Neural cell (in vitro differentiated cells): ENCODE measurements around the gene SMPD3.

Source experiments
- CTCF ChIP-seq: fragments of 450-650 bp; IDR thresholded peaks from 2 replicates; pipeline ENCODE4 v1.5.1; 2014; ENCODE audit warnings: antibody characterized with exemption, mild to moderate bottlenecking, moderate library complexity; ENCODE audit not compliant: poor library complexity, severe bottlenecking
- EZH2 ChIP-seq: fragments of 200-600, 300-800 bp; shearing (Covaris generic), sonication (generic); IDR thresholded peaks from 2 replicates; pipeline ENCODE4 v1.6.1; 2014; ENCODE audit warnings: antibody characterized with exemption, low read length, borderline replicate concordance, mild to moderate bottlenecking; ENCODE audit not compliant: insufficient read depth, poor library complexity, severe bottlenecking
- POLR2AphosphoS5 ChIP-seq: IDR thresholded peaks from 2 replicates; pipeline ENCODE4 v1.6.1; 2012
- RAD21 ChIP-seq: fragments of 450-650 bp; conservative IDR thresholded peaks from 2 replicates; pipeline ENCODE4 v1.6.1; 2014; ENCODE audit warnings: antibody characterized with exemption, mild to moderate bottlenecking, moderate library complexity
- SMC3 ChIP-seq: fragments of 450-650 bp; conservative IDR thresholded peaks from 2 replicates; pipeline ENCODE4 v1.6.1; 2014; ENCODE audit warnings: antibody characterized with exemption, mild to moderate bottlenecking, moderate library complexity; ENCODE audit not compliant: poor library complexity

- no peak for TF ChIP-seq RAD21
- no peak for TF ChIP-seq SMC3
- no peak for TF ChIP-seq CTCF
- TF ChIP-seq EZH2, result no peak
- no peak for TF ChIP-seq POLR2AphosphoS5
Observed at GRCh38 chr16:68427649-68428303, 20.5 kb downstream of the SMPD3 start.
